GM19372 (cell line): ENCODE results near the gene CLEC18C.
"Not testable (repeated sequence)": the region's sequence is repeated elsewhere in the genome, so short reads cannot be mapped to it uniquely, and the experiment has no call there.

Experiments
- ATAC-seq: cut with Tn5 transposase; IDR thresholded peaks from one replicate; pipeline ENCODE4 v1.9.1; 2021; ENCODE audit warnings: mild to moderate bottlenecking, low read depth, moderate library complexity; ENCODE audit not compliant: unreplicated experiment

Gene CLEC18C

GRCh38 chr16:70204010-70204409, 30.4 kb downstream of the CLEC18C start:
- not testable (repeated sequence) for ATAC-seq

GRCh38 chr16:70204668-70205405, 31.2 kb downstream of the CLEC18C start:
- not testable (repeated sequence) for ATAC-seq

- not testable (repeated sequence) for ATAC-seq
Measured at GRCh38 chr16:70206382-70206781, 32.8 kb downstream of the CLEC18C start.

- not testable (repeated sequence) for ATAC-seq
Measured at GRCh38 chr16:70218586-70218985, 45.0 kb downstream of the CLEC18C start.

GRCh38 chr16:70222574-70222973, 49.0 kb downstream of the CLEC18C start:
- not testable (repeated sequence) for ATAC-seq

GRCh38 chr16:70223216-70223615, 49.6 kb downstream of the CLEC18C start:
- not testable (repeated sequence) for ATAC-seq

- ATAC-seq, result not testable (repeated sequence)
Measured at GRCh38 chr16:70223971-70224513, 50.5 kb downstream of the CLEC18C start.

GRCh38 chr16:70224645-70225044, 51.1 kb downstream of the CLEC18C start:
- ATAC-seq, result not testable (repeated sequence)

GRCh38 chr16:70225430-70225829, 51.8 kb downstream of the CLEC18C start:
- not testable (repeated sequence) for ATAC-seq

- not testable (repeated sequence) for ATAC-seq
Measured at GRCh38 chr16:70226024-70226423, 52.4 kb downstream of the CLEC18C start.

- not testable (repeated sequence) for ATAC-seq
Measured at GRCh38 chr16:70231831-70232230, 58.2 kb downstream of the CLEC18C start.
